ENCODE data around the gene LIME1.

The LIME1 gene

GRCh38 chr20:63748934-63749270 is 12.4 kb downstream of the LIME1 start:
- DNase-seq (ENCODE audit: low read depth in 1 of 2, low spot score in 1 of 2), result no peak

GRCh38 chr20:63749597-63750508 is 13.4 kb downstream of the LIME1 start:
- no peak for DNase-seq (ENCODE audit: low read depth in 1 of 2, low spot score in 1 of 2)

GRCh38 chr20:63750807-63751470 is 14.5 kb downstream of the LIME1 start:
- peak in 1 of 2 donors; percentile 26 for DNase-seq (ENCODE audit: low read depth in 1 of 2, low spot score in 1 of 2)

- no peak for DNase-seq (ENCODE audit: low read depth in 1 of 2, low spot score in 1 of 2)
These were observed 15.2 kb downstream of the LIME1 start for GRCh38 chr20:63751471-63752271.

- no peak for DNase-seq (ENCODE audit: low read depth in 1 of 2, low spot score in 1 of 2)
These were observed 16.1 kb downstream of the LIME1 start for GRCh38 chr20:63752411-63753101.

GRCh38 chr20:63753381-63753780 is 16.9 kb downstream of the LIME1 start:
- DNase-seq (ENCODE audit: low read depth in 1 of 2, low spot score in 1 of 2), result no peak

GRCh38 chr20:63754008-63754407 is 17.5 kb downstream of the LIME1 start:
- DNase-seq (ENCODE audit: low read depth in 1 of 2, low spot score in 1 of 2), result no peak

GRCh38 chr20:63755933-63756647 is 19.6 kb downstream of the LIME1 start:
- DNase-seq (ENCODE audit: low read depth in 1 of 2, low spot score in 1 of 2), result no peak

GRCh38 chr20:63756648-63756991 is 20.2 kb downstream of the LIME1 start:
- DNase-seq (ENCODE audit: low read depth in 1 of 2, low spot score in 1 of 2), result no peak

GRCh38 chr20:63758152-63758551 is 21.7 kb downstream of the LIME1 start:
- no peak for DNase-seq (ENCODE audit: low read depth in 1 of 2, low spot score in 1 of 2)

GRCh38 chr20:63759377-63759901 is 23.0 kb downstream of the LIME1 start:
- no peak for DNase-seq (ENCODE audit: low read depth in 1 of 2, low spot score in 1 of 2)

- no peak for DNase-seq (ENCODE audit: low read depth in 1 of 2, low spot score in 1 of 2)
These were observed 28.8 kb downstream of the LIME1 start for GRCh38 chr20:63765082-63765873.

GRCh38 chr20:63765902-63766301 is 29.4 kb downstream of the LIME1 start:
- no peak for DNase-seq (ENCODE audit: low read depth in 1 of 2, low spot score in 1 of 2)

- DNase-seq (ENCODE audit: low read depth in 1 of 2, low spot score in 1 of 2), result no peak
These were observed 30.4 kb downstream of the LIME1 start for GRCh38 chr20:63766695-63767426.

GRCh38 chr20:63767456-63767855 is 31.0 kb downstream of the LIME1 start:
- DNase-seq (ENCODE audit: low read depth in 1 of 2, low spot score in 1 of 2), result no peak

- no peak for DNase-seq (ENCODE audit: low read depth in 1 of 2, low spot score in 1 of 2)
These were observed 31.4 kb downstream of the LIME1 start for GRCh38 chr20:63767886-63768285.

- no peak for DNase-seq (ENCODE audit: low read depth in 1 of 2, low spot score in 1 of 2)
These were observed 32.4 kb downstream of the LIME1 start for GRCh38 chr20:63768591-63769515.
